ENCODE data around the gene SPINK9. TPM values are rescaled to one million over a fixed set of nuclear protein-coding genes. Genes with fewer than 3 reads are reported as not detected.
"Not testable (repeated sequence)": the region's sequence is repeated elsewhere in the genome, so short reads cannot be mapped to it uniquely, and the experiment has no call there.

The SPINK9 gene
- polyA plus RNA-seq, 1 donor = not detected

DNA sequence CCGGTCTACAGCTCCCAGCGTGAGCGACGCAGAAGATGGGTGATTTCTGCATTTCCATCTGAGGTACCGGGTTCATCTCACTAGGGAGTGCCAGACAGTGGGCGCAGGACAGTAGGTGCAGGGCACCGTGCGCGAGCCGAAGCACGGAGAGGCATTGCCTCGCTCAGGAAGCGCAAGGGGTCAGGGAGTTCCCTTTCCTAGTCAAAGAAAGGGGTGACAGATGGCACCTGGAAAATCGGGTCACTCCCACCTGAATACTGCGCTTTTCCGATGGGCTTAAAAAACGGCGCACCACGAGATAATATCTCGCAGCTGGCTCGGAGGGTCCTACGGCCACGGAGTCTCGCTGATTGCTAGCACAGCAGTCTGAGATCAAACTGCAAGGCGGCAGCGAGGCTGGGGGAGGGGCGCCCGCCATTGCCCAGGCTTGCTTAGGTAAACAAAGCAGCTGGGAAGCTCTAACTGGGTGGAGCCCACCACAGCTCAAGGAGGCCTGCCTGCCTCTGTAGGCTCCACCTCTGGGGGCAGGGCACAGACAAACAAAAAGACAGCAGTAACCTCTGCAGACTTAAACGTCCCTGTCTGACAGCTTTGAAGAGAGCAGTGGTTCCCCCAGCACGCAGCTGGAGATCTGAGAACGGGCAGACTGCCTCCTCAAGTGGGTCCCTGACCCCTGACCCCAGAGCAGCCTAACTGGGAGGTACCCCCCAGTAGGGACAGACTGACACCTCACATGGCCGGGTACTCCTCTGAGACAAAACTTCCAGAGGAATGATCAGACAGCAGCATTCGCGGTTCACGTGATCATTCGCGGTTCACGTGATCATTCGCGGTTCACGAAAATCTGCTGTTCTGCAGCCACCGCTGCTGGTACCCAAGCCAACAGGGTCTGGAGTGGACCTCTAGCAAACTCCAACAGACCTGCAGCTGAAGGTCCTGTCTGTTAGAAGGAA lies 15.1 kb upstream of the SPINK9 start:
- H3K4me1 ChIP-seq (ENCODE audit: control insufficient read depth, insufficient read depth, low read length); H3K27me3 ChIP-seq (ENCODE audit: control insufficient read depth, insufficient read depth, low read length); H3K9me3 ChIP-seq (ENCODE audit: control insufficient read depth, low read depth, low read length); H3K36me3 ChIP-seq (ENCODE audit: control insufficient read depth, insufficient read depth, low read length): not testable (repeated sequence)
- H3K4me3 ChIP-seq (ENCODE audit: low read length) = peak overlapping the region; percentile 43
- WGBS (ENCODE audit: insufficient coverage, low lambda C conversion rate) = no CpG with 5 or more reads among the region's 42 CpGs
- peak overlapping the region; percentile 32 for H3K27ac ChIP-seq (ENCODE audit: low read length)
- DNase-seq = peak in 1 of 2 donors; percentile 27

GRCh38 chr5:148333262-148333849 lies 2.0 kb upstream of the SPINK9 start:
- Histone ChIP-seq H3K4me1 (ENCODE audit: control insufficient read depth, insufficient read depth, low read length) (no peaks in the 10 kb centered on the region), H3K27ac (ENCODE audit: low read length) (no peak overlapping the region), H3K27me3 (ENCODE audit: control insufficient read depth, insufficient read depth, low read length) (no peaks in the 10 kb centered on the region), H3K36me3 (ENCODE audit: control insufficient read depth, insufficient read depth, low read length) (no peaks in the 10 kb centered on the region), H3K4me3 (ENCODE audit: low read length) (no peak overlapping the region), H3K9me3 (ENCODE audit: control insufficient read depth, low read depth, low read length) (no peaks in the 10 kb centered on the region)
- DNase-seq = no peak
- no CpG with 5 or more reads among the region's 4 CpGs for WGBS (ENCODE audit: insufficient coverage, low lambda C conversion rate)

GRCh38 chr5:148336704-148337435 lies 1.5 kb downstream of the SPINK9 start:
- Histone ChIP-seq H3K27ac (ENCODE audit: low read length) (no peak overlapping the region), H3K27me3 (ENCODE audit: control insufficient read depth, insufficient read depth, low read length) (no peaks in the 10 kb centered on the region), H3K9me3 (ENCODE audit: control insufficient read depth, low read depth, low read length) (no peaks in the 10 kb centered on the region), H3K36me3 (ENCODE audit: control insufficient read depth, insufficient read depth, low read length) (no peaks in the 10 kb centered on the region), H3K4me3 (ENCODE audit: low read length) (no peak overlapping the region), H3K4me1 (ENCODE audit: control insufficient read depth, insufficient read depth, low read length) (no peaks in the 10 kb centered on the region)
- WGBS (ENCODE audit: insufficient coverage, low lambda C conversion rate) = no CpG with 5 or more reads among the region's 3 CpGs
- no peak for DNase-seq

GRCh38 chr5:148342371-148343045 lies 7.1 kb downstream of the SPINK9 start:
- Histone ChIP-seq H3K36me3 (ENCODE audit: control insufficient read depth, insufficient read depth, low read length) (no peaks in the 10 kb centered on the region), H3K4me3 (ENCODE audit: low read length) (no peak overlapping the region), H3K9me3 (ENCODE audit: control insufficient read depth, low read depth, low read length) (no peaks in the 10 kb centered on the region), H3K4me1 (ENCODE audit: control insufficient read depth, insufficient read depth, low read length) (no peaks in the 10 kb centered on the region), H3K27me3 (ENCODE audit: control insufficient read depth, insufficient read depth, low read length) (no peaks in the 10 kb centered on the region), H3K27ac (ENCODE audit: low read length) (no peak overlapping the region)
- WGBS (ENCODE audit: insufficient coverage, low lambda C conversion rate) = no CpG with 5 or more reads among the region's 2 CpGs
- no peak for DNase-seq

DNA sequence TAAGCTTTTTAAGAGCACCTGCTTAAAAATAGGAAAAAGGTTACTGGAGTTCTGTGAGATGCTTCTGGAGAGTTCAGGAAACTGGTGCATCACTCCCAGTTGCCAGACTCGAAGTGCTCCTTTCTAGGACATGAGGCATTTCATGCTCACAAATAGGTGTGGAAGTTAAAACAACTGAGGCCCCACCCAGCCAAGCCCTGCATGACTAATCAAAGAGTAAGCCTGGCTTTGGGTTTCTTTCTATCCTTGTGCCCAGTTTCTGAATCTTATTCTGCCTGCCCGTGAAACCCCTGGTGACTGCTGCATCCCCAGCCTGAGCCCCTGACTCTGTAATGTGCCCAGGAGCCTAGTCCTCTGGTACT lies 7.7 kb downstream of the SPINK9 start:
- Histone ChIP-seq H3K27me3 (ENCODE audit: control insufficient read depth, insufficient read depth, low read length) (no peaks in the 10 kb centered on the region), H3K4me1 (ENCODE audit: control insufficient read depth, insufficient read depth, low read length) (no peaks in the 10 kb centered on the region), H3K9me3 (ENCODE audit: control insufficient read depth, low read depth, low read length) (no peaks in the 10 kb centered on the region), H3K36me3 (ENCODE audit: control insufficient read depth, insufficient read depth, low read length) (no peaks in the 10 kb centered on the region), H3K27ac (ENCODE audit: low read length) (no peak overlapping the region), H3K4me3 (ENCODE audit: low read length) (no peak overlapping the region)
- no CpG with 5 or more reads among the region's 2 CpGs for WGBS (ENCODE audit: insufficient coverage, low lambda C conversion rate)
- no peak for DNase-seq

GRCh38 chr5:148343603-148344487 lies 8.5 kb downstream of the SPINK9 start:
- no peak overlapping the region for H3K4me3 ChIP-seq (ENCODE audit: low read length)
- H3K4me1 ChIP-seq (ENCODE audit: control insufficient read depth, insufficient read depth, low read length) = no peaks in the 10 kb centered on the region
- H3K27ac ChIP-seq (ENCODE audit: low read length) = no peak overlapping the region
- H3K27me3 ChIP-seq (ENCODE audit: control insufficient read depth, insufficient read depth, low read length) = no peaks in the 10 kb centered on the region
- no peak for DNase-seq
- H3K36me3 ChIP-seq (ENCODE audit: control insufficient read depth, insufficient read depth, low read length) = no peaks in the 10 kb centered on the region
- no peaks in the 10 kb centered on the region for H3K9me3 ChIP-seq (ENCODE audit: control insufficient read depth, low read depth, low read length)
- 90% methylated on average over 3 of the region's 7 CpGs for WGBS (ENCODE audit: insufficient coverage, low lambda C conversion rate)

DNA sequence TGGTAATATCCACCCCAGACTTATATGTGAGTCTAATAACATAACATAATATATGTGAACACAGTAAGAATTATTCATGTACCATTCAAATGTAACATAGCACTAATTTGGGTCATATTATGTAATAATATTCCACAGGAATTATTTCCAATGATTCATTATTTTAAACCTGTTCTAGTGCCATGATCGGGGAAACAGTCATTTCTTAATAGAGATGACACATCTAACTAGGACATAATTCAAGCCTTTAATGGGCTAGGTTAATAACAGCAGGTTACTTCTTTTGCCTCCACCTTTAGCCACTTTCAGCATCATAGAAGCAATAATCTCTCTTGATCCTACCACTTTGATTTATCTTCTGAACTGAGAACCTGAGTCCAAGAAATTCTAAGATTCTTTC lies 12.3 kb downstream of the SPINK9 start:
- no peak for DNase-seq
- no CpG with 5 or more reads among the region's 1 CpG for WGBS (ENCODE audit: insufficient coverage, low lambda C conversion rate)
- Histone ChIP-seq H3K4me3 (ENCODE audit: low read length) (no peak overlapping the region), H3K27ac (ENCODE audit: low read length) (no peak overlapping the region), H3K9me3 (ENCODE audit: control insufficient read depth, low read depth, low read length) (no peaks in the 10 kb centered on the region), H3K36me3 (ENCODE audit: control insufficient read depth, insufficient read depth, low read length) (no peaks in the 10 kb centered on the region), H3K4me1 (ENCODE audit: control insufficient read depth, insufficient read depth, low read length) (no peaks in the 10 kb centered on the region), H3K27me3 (ENCODE audit: control insufficient read depth, insufficient read depth, low read length) (no peaks in the 10 kb centered on the region)

- Histone ChIP-seq H3K9me3 (ENCODE audit: control insufficient read depth, low read depth, low read length) (no peaks in the 10 kb centered on the region), H3K36me3 (ENCODE audit: control insufficient read depth, insufficient read depth, low read length) (no peaks in the 10 kb centered on the region), H3K4me1 (ENCODE audit: control insufficient read depth, insufficient read depth, low read length) (no peaks in the 10 kb centered on the region), H3K4me3 (ENCODE audit: low read length) (no peak overlapping the region), H3K27me3 (ENCODE audit: control insufficient read depth, insufficient read depth, low read length) (no peaks in the 10 kb centered on the region), H3K27ac (ENCODE audit: low read length) (no peak overlapping the region)
- WGBS (ENCODE audit: insufficient coverage, low lambda C conversion rate) = 100% methylated on average over 1 of the region's 1 CpG
- DNase-seq = no peak
These were observed 17.3 kb downstream of the SPINK9 start for GRCh38 chr5:148352696-148353095.

DNA sequence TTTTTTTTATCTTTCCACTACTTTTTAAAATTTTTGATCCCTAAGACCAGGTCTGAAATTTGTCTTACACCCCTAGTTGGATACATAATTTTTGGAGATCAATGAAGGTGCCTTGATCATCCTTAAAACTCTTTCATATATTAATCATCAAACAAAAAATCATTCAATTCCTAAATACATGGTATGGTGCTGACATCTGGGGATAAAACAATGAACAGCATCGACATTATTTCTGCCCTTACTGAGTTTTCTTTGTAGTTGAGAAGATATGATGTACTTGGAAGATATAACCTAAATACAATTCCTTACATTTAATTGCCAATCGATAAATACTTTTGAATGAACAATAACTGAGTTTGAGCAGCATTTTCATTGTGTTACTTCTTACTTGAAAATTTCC lies 18.3 kb downstream of the SPINK9 start:
- Histone ChIP-seq H3K36me3 (ENCODE audit: control insufficient read depth, insufficient read depth, low read length) (no peaks in the 10 kb centered on the region), H3K27me3 (ENCODE audit: control insufficient read depth, insufficient read depth, low read length) (no peaks in the 10 kb centered on the region), H3K27ac (ENCODE audit: low read length) (no peak overlapping the region), H3K9me3 (ENCODE audit: control insufficient read depth, low read depth, low read length) (no peaks in the 10 kb centered on the region), H3K4me3 (ENCODE audit: low read length) (no peak overlapping the region), H3K4me1 (ENCODE audit: control insufficient read depth, insufficient read depth, low read length) (no peaks in the 10 kb centered on the region)
- DNase-seq = no peak
- 100% methylated on average over 1 of the region's 2 CpGs for WGBS (ENCODE audit: insufficient coverage, low lambda C conversion rate)
